ENCODE measurements around the gene MGMT.

The MGMT gene

GRCh38 chr10:129702605-129703004, 235.6 kb downstream of the MGMT start:
- no peaks in the 10 kb centered on the region for H3K27me3 ChIP-seq (ENCODE audit: insufficient read depth, poor library complexity, severe bottlenecking)

GRCh38 chr10:129703287-129704137, 236.5 kb downstream of the MGMT start:
- H3K27ac ChIP-seq (replicated peaks), result no peak overlapping the region
- DNase-seq (ENCODE audit: low read depth in 1 of 2, low spot score in 1 of 2), result peak in 1 of 2 experiments; percentile 2
- no peaks in the 10 kb centered on the region for H3K27me3 ChIP-seq (ENCODE audit: insufficient read depth, poor library complexity, severe bottlenecking)
- no peak overlapping the region for H3K4me3 ChIP-seq (replicated peaks; ENCODE audit: insufficient read depth, low read length)
- TF ChIP-seq REST (IDR thresholded peaks at IDR 0.05; ENCODE audit: insufficient replicate concordance, low read depth) (no peak), GABPA (IDR thresholded peaks at IDR 0.05; ENCODE audit: low read depth) (no peak), SPI1 (IDR thresholded peaks at IDR 0.05; ENCODE audit: borderline replicate concordance, low read depth) (no peak), CTCF (IDR thresholded peaks at IDR 0.05; ENCODE audit: insufficient read depth, low read length) (no peak), POLR2AphosphoS5 (IDR thresholded peaks at IDR 0.05; ENCODE audit: low read depth) (no peak)

More at GRCh38 chr10:129702605-129703004, 235.6 kb downstream of the MGMT start:
- TF ChIP-seq REST (IDR thresholded peaks at IDR 0.05; ENCODE audit: insufficient replicate concordance, low read depth) (no peak), GABPA (IDR thresholded peaks at IDR 0.05; ENCODE audit: low read depth) (no peak), SPI1 (IDR thresholded peaks at IDR 0.05; ENCODE audit: borderline replicate concordance, low read depth) (no peak), CTCF (IDR thresholded peaks at IDR 0.05; ENCODE audit: insufficient read depth, low read length) (no peak), POLR2AphosphoS5 (IDR thresholded peaks at IDR 0.05; ENCODE audit: low read depth) (no peak)
- DNase-seq (ENCODE audit: low read depth in 1 of 2, low spot score in 1 of 2), result no peak
- Histone ChIP-seq H3K4me3 (replicated peaks; ENCODE audit: insufficient read depth, low read length) (no peak overlapping the region), H3K27ac (replicated peaks) (no peak overlapping the region)

- TF ChIP-seq SPI1 (IDR thresholded peaks at IDR 0.05; ENCODE audit: borderline replicate concordance, low read depth), result no peak
- no peak for TF ChIP-seq POLR2AphosphoS5 (IDR thresholded peaks at IDR 0.05; ENCODE audit: low read depth)
- TF ChIP-seq CTCF (IDR thresholded peaks at IDR 0.05; ENCODE audit: insufficient read depth, low read length), result no peak
- no peak for TF ChIP-seq GABPA (IDR thresholded peaks at IDR 0.05; ENCODE audit: low read depth)
- no peak for TF ChIP-seq REST (IDR thresholded peaks at IDR 0.05; ENCODE audit: insufficient replicate concordance, low read depth)
- H3K27ac ChIP-seq (replicated peaks), result no peak overlapping the region
- no peaks in the 10 kb centered on the region for H3K27me3 ChIP-seq (ENCODE audit: insufficient read depth, poor library complexity, severe bottlenecking)
- DNase-seq (ENCODE audit: low read depth in 1 of 2, low spot score in 1 of 2), result peak in 1 of 2 experiments; percentile 39
- H3K4me3 ChIP-seq (replicated peaks; ENCODE audit: insufficient read depth, low read length), result no peak overlapping the region
Measured at GRCh38 chr10:129704225-129704624, 237.2 kb downstream of the MGMT start.
